Progenitor cell of endocrine pancreas (in vitro differentiated cells): Measurements from ENCODE around the gene CCDC192. TPM values are rescaled to one million over a fixed set of nuclear protein-coding genes. Genes with fewer than 3 reads are reported as not detected.

Experiments
- DNase-seq: peaks from one replicate; pipeline ENCODE4 v3.0.0; 2021; ENCODE audit warnings: low spot score; ENCODE audit not compliant: unreplicated experiment
- H3K27ac Mint-ChIP-seq: 2 replicates; pipeline ENCODE4 v1.8.0; 2021; ENCODE audit warnings: mild to moderate bottlenecking, moderate library complexity, mixed read lengths
- H3K27me3 Mint-ChIP-seq: 2 replicates; pipeline ENCODE4 v1.8.0; 2021; ENCODE audit warnings: mixed read lengths
- H3K36me3 Mint-ChIP-seq: 2 replicates; pipeline ENCODE4 v1.8.0; 2022; ENCODE audit warnings: mixed read lengths; ENCODE audit not compliant: insufficient read depth
- H3K4me1 Mint-ChIP-seq: 2 replicates; pipeline ENCODE4 v1.8.0; 2021; ENCODE audit warnings: low read depth, mixed read lengths
- H3K4me3 Mint-ChIP-seq: 2 replicates; pipeline ENCODE4 v1.8.0; 2021; ENCODE audit warnings: low read depth, mild to moderate bottlenecking, moderate library complexity, mixed read lengths
- H3K9me3 Mint-ChIP-seq: 2 replicates; pipeline ENCODE4 v1.8.0; 2021; ENCODE audit warnings: low read depth, mixed read lengths
- total RNA-seq: library from RNA; stranded (reverse); gene quantifications from 2 replicates; pipeline ENCODE4 v1.2.1, GENCODE V29; 2021
- TF ChIP-seq, protein P1 (sequence below): fragments of 200-600 bp; sonication (generic); IDR thresholded peaks from one replicate; pipeline ENCODE4 v1.5.0; 2021; ENCODE audit warnings: antibody characterized with exemption, mild to moderate bottlenecking; ENCODE audit not compliant: unreplicated experiment

CCDC192 gene
- total RNA-seq, 1 donor from 2014 or later, result not detected

DNA sequence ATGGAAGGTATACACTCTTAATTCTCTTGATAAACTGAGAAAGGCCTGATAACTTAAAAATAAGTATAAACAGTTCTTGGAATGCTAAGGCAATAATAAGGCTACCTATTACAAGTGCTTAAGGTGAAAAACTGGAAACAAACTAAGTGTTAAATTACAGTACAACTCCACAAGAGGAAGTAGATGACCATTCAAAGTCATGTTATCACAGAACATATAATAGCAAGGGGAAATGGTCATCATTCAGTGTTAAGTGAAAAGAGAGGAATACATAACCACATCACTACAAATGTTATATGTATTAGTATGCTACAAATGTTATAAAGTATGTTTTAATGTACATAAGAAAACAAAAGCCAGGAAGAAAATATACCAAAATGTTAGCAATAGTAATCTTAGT is 135.9 kb downstream of the CCDC192 start:
- Mint-ChIP-seq H3K36me3 (no peaks in the 10 kb centered on the region), H3K27me3 (no peaks in the 10 kb centered on the region), H3K4me3 (no peak overlapping the region), H3K27ac (no peak overlapping the region), H3K9me3 (peaks cover 11% of the 10 kb centered on the region), H3K4me1 (peaks cover 6% of the 10 kb centered on the region)
- TF ChIP-seq, protein P1, sequence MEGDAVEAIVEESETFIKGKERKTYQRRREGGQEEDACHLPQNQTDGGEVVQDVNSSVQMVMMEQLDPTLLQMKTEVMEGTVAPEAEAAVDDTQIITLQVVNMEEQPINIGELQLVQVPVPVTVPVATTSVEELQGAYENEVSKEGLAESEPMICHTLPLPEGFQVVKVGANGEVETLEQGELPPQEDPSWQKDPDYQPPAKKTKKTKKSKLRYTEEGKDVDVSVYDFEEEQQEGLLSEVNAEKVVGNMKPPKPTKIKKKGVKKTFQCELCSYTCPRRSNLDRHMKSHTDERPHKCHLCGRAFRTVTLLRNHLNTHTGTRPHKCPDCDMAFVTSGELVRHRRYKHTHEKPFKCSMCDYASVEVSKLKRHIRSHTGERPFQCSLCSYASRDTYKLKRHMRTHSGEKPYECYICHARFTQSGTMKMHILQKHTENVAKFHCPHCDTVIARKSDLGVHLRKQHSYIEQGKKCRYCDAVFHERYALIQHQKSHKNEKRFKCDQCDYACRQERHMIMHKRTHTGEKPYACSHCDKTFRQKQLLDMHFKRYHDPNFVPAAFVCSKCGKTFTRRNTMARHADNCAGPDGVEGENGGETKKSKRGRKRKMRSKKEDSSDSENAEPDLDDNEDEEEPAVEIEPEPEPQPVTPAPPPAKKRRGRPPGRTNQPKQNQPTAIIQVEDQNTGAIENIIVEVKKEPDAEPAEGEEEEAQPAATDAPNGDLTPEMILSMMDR, result no peak
- no peak for DNase-seq

DNA sequence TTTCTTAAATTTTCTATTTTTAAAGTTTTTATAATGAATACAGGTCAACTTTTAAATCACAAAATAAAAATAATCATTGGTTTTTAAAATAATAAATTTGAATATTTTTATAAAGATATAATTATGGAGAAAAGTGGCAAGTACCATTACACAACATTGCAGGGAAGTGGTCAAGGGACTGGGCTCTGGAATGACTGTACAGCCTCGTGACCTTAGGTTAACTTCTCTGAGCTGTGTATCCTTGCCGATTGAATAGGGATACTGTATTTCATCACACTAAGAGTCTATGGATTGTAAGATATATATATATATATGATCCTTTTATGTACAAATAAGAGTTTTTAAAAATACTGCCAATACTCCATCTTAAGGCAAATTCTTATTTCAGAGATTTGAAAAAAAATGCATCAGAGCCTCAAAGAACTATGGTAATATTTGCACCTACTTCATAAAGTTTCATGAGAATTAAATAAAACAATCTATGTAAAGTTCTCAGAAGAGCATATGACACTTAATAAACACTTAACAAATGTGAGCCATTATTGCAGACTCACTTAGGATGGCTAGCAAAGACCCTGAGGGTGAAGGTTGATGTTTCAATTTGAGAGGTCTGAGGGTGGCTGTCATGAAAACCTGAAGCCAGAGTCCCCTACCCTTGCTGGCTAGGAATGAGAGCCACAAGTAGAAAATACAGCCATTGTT is 136.5 kb downstream of the CCDC192 start:
- Mint-ChIP-seq H3K9me3 (peaks cover 11% of the 10 kb centered on the region), H3K4me3 (no peak overlapping the region), H3K27me3 (no peaks in the 10 kb centered on the region), H3K36me3 (no peaks in the 10 kb centered on the region), H3K4me1 (peaks cover under 1% of the 10 kb centered on the region), H3K27ac (no peak overlapping the region)
- TF ChIP-seq, protein P1, result no peak
- no peak for DNase-seq

DNA sequence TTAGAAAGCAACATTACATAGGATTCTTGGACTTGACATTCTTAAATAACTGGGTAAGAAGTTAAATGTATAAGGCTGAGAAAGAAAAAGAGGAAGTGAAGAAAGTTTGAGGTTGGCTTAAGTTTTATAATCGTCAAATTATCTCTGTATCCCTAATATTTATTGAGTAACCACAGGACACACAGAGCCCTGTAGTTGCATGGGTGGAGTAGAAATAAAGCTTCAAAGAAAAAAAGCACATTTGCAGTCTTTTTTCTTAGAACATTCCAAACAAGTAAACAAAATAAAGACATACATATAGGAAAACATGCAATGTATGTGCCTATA is 137.0 kb downstream of the CCDC192 start:
- TF ChIP-seq, protein P1, result no peak
- no peak overlapping the region for H3K27ac Mint-ChIP-seq
- H3K4me1 Mint-ChIP-seq, result no peaks in the 10 kb centered on the region

DNA sequence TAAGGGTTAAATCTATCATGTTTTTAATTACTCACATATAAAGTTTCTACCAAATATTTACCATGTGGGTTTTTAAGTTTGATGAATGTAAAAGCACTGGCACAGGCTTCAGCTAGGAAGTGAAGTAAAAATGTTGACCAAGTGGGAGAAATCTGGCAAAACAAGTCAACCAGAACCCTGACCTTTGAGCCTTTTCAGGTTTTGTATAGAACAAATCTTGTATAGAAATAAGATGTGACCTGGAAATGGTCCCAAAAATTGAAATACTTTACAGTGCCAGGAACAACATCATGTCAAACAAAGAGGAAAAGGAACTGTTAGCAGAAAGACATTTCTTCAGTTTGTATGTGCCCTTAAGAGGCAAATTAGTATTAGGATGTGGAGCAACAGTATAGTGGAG is 137.6 kb downstream of the CCDC192 start:
- no peak for DNase-seq
- TF ChIP-seq, protein P1, result no peak
- H3K36me3 Mint-ChIP-seq, result no peaks in the 10 kb centered on the region
- peaks cover 6% of the 10 kb centered on the region for H3K9me3 Mint-ChIP-seq
- no peaks in the 10 kb centered on the region for H3K27me3 Mint-ChIP-seq
- H3K4me3 Mint-ChIP-seq, result no peak overlapping the region
- H3K4me1 Mint-ChIP-seq, result no peaks in the 10 kb centered on the region
- H3K27ac Mint-ChIP-seq, result no peak overlapping the region

More for the DNA sequence above, 137.0 kb downstream of the CCDC192 start:
- Mint-ChIP-seq H3K4me3 (no peak overlapping the region), H3K36me3 (no peaks in the 10 kb centered on the region), H3K27me3 (no peaks in the 10 kb centered on the region), H3K9me3 (peaks cover 11% of the 10 kb centered on the region)
- no peak for DNase-seq

DNA sequence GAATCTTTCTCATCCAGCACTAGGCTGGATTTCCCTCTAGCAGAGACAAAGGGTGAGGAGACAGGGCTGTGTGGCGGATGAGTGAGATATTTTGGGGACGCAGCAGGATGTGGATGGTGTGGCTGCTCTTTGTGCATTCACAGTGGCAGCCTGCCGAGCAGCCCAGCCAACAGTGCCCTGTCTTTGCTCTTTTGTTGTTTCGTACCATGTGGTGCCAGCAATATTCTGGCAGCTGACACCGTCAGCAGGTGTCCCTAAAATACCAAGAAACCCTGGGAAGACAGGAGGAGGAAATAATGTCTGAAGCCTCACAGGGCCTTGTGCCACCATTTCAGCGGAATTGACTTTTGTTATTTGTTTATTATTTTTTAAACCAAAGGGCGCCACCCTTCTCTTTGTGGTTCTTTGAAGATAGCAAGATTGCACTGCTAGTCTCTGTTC is 141.4 kb downstream of the CCDC192 start:
- no peak overlapping the region for H3K4me3 Mint-ChIP-seq
- no peaks in the 10 kb centered on the region for H3K4me1 Mint-ChIP-seq
- H3K27ac Mint-ChIP-seq, result peak overlapping the region; percentile 74
- H3K36me3 Mint-ChIP-seq, result no peaks in the 10 kb centered on the region
- TF ChIP-seq, protein P1, result no peak
- no peaks in the 10 kb centered on the region for H3K27me3 Mint-ChIP-seq
- peaks cover 3% of the 10 kb centered on the region for H3K9me3 Mint-ChIP-seq
- DNase-seq, result no peak
